RWPE2 (cell line): Measurements from ENCODE around the gene TFIP11.
A peak's percentile ranks its signal among the peaks of the same experiment; 100 is the strongest.

Experiments used
- ATAC-seq: fragments of 200-7000 bp; cut with Tn5 transposase; 3 replicates; pipeline ENCODE4 v1.9.1; 2021; ENCODE audit warnings: low read depth
- DNase-seq: peaks from one replicate; pipeline ENCODE4 v3.0.0-alpha.2; 2020; ENCODE audit warnings: low spot score
- H3K27ac ChIP-seq: fragments of 450-650 bp; 2 replicates; pipeline ENCODE4 v1.5.1; 2017; ENCODE audit warnings: mild to moderate bottlenecking; ENCODE audit not compliant: poor library complexity, severe bottlenecking
- H3K27me3 ChIP-seq: fragments of 250-450 bp; sonication (Bioruptor Pico); 2 replicates; pipeline ENCODE4 v1.5.1; 2021; ENCODE audit warnings: mild to moderate bottlenecking, moderate library complexity; ENCODE audit not compliant: insufficient read depth, poor library complexity, severe bottlenecking
- H3K36me3 ChIP-seq: fragments of 250-450 bp; sonication (Bioruptor Pico); 2 replicates; pipeline ENCODE4 v1.5.1; 2020; ENCODE audit warnings: low read depth, mild to moderate bottlenecking, moderate library complexity
- H3K4me1 ChIP-seq: fragments of 250-450 bp; sonication (Bioruptor Pico); 2 replicates; pipeline ENCODE4 v1.5.1; 2021; ENCODE audit warnings: mild to moderate bottlenecking, moderate library complexity; ENCODE audit not compliant: insufficient read depth, poor library complexity, severe bottlenecking
- H3K4me3 ChIP-seq: fragments of 250-450 bp; sonication (Bioruptor Pico); 2 replicates; pipeline ENCODE4 v1.5.1; 2021; ENCODE audit warnings: mild to moderate bottlenecking, moderate library complexity; ENCODE audit not compliant: severe bottlenecking
- H3K9me3 ChIP-seq: fragments of 250-450 bp; sonication (Bioruptor Pico); 2 replicates; pipeline ENCODE4 v1.5.1; 2021; ENCODE audit warnings: mild to moderate bottlenecking, moderate library complexity; ENCODE audit not compliant: severe bottlenecking
- TF ChIP-seq, protein P1 (sequence below): fragments of 450-650 bp; IDR thresholded peaks from one replicate; pipeline ENCODE4 v1.5.1; 2017; ENCODE audit warnings: mild to moderate bottlenecking, moderate library complexity; ENCODE audit not compliant: poor library complexity, severe bottlenecking

The TFIP11 gene

DNA sequence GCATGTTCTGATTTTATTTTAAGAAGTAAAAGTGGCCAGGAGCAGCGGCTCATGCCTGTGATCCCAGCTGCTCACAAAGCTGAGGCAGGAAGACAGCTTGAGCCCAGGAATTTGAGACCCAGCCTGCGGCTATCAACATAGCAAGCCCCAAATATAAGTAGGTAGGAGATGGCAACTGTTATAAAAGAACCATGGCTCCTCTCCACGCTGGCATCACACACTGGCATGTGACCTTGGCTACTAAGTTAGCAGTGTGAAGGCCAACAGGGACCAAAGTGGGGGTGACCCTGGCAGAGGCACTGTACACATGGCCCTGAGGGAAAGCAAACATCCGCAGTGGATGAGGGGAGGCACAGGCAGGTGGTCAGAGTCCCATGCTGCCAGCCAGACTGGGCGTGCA, 44.6 kb upstream of the TFIP11 start:
- DNase-seq: no peak
- Histone ChIP-seq H3K4me1 (peaks cover 8% of the 10 kb centered on the region), H3K27me3 (no peaks in the 10 kb centered on the region), H3K27ac (no peak overlapping the region), H3K4me3 (no peak overlapping the region), H3K36me3 (no peaks in the 10 kb centered on the region), H3K9me3 (no peaks in the 10 kb centered on the region)
- TF ChIP-seq, protein P1, sequence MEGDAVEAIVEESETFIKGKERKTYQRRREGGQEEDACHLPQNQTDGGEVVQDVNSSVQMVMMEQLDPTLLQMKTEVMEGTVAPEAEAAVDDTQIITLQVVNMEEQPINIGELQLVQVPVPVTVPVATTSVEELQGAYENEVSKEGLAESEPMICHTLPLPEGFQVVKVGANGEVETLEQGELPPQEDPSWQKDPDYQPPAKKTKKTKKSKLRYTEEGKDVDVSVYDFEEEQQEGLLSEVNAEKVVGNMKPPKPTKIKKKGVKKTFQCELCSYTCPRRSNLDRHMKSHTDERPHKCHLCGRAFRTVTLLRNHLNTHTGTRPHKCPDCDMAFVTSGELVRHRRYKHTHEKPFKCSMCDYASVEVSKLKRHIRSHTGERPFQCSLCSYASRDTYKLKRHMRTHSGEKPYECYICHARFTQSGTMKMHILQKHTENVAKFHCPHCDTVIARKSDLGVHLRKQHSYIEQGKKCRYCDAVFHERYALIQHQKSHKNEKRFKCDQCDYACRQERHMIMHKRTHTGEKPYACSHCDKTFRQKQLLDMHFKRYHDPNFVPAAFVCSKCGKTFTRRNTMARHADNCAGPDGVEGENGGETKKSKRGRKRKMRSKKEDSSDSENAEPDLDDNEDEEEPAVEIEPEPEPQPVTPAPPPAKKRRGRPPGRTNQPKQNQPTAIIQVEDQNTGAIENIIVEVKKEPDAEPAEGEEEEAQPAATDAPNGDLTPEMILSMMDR: no peak
- no peak for ATAC-seq

DNA sequence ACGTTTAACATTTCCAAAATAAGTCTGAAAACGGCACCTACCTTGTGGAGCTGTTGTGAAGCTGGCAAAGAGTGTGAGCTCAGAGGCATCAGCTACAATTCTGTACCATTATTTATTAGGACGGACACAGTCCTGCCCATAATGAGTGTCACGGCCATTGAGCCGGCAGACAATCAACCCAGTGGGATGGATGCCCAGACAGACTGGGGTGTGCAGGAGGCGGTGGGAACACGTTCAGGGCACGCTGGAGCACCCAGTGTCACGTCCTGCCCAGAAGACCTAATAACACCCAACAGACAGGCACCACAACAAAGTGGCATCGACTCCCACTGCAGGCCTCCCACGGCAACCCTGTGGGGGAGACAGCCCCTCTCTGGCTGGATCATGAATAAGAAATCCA, 43.2 kb upstream of the TFIP11 start:
- H3K36me3 ChIP-seq: no peaks in the 10 kb centered on the region
- no peak overlapping the region for H3K4me3 ChIP-seq
- H3K27ac ChIP-seq: no peak overlapping the region
- no peaks in the 10 kb centered on the region for H3K9me3 ChIP-seq
- no peaks in the 10 kb centered on the region for H3K27me3 ChIP-seq
- ATAC-seq (no peak), DNase-seq (no peak)
- peaks cover 8% of the 10 kb centered on the region for H3K4me1 ChIP-seq
- TF ChIP-seq, protein P1: no peak

DNA sequence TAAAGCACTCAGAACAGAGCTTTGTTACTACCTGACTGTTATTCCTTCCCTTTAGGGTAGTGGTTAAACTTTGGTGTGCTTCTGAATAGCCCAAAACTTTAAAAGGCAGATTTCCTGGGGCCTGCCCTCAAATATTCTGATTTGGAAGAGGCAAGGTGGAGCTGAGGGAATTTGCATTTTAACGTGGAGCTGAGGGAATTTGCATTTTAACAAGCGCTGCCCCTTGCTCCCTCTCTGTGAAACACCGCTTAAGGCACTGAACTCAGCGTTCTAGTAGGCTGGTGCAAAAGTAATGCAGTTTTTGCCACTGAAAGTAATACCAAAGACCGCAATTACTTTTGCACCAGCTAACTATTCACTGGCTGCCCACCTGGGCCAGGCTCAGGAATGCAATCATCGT, 42.7 kb upstream of the TFIP11 start:
- Histone ChIP-seq H3K9me3 (no peaks in the 10 kb centered on the region), H3K27ac (no peak overlapping the region), H3K27me3 (no peaks in the 10 kb centered on the region), H3K36me3 (no peaks in the 10 kb centered on the region), H3K4me3 (no peak overlapping the region), H3K4me1 (peaks cover 8% of the 10 kb centered on the region)
- no peak for ATAC-seq
- TF ChIP-seq, protein P1: no peak
- no peak for DNase-seq

DNA sequence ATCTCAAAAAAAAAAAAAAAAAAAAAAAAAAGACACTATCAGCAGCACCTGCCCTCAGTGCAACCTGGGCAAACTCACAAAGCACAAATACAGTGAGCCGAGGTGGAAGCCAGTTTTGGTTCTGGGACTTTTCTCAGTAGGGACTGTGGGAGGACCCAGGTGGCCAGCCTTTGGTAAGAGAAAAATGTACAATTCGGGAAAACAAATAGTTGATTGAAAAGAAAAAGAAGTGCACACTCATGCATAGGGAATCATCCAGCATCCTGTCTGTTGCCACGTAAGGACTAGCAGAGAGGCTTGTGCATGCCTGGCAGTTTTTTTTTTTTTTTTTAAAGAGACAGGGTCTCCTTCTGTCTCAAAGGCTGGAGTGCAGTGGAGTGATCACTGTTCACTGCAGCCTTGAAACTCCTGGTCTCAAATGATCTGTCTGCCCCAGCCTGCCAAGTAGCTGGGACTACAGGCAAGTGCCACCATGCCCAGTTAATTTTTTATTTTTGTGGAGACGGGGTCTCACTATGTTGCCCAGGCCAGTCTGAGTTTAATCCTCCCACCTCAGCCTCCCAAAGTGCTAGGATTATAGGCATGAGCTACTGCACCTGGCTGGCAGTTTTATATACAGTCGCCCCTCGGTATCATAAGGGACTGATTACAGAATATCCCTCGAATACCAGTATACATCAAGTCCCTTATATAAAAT, 40.9 kb upstream of the TFIP11 start:
- Histone ChIP-seq H3K27ac (peak overlapping the region; percentile 87), H3K27me3 (no peaks in the 10 kb centered on the region), H3K4me1 (peaks cover 15% of the 10 kb centered on the region), H3K4me3 (no peak overlapping the region), H3K36me3 (no peaks in the 10 kb centered on the region), H3K9me3 (no peaks in the 10 kb centered on the region)
- DNase-seq: no peak
- peak; percentile 90 for ATAC-seq
- TF ChIP-seq, protein P1: no peak

DNA sequence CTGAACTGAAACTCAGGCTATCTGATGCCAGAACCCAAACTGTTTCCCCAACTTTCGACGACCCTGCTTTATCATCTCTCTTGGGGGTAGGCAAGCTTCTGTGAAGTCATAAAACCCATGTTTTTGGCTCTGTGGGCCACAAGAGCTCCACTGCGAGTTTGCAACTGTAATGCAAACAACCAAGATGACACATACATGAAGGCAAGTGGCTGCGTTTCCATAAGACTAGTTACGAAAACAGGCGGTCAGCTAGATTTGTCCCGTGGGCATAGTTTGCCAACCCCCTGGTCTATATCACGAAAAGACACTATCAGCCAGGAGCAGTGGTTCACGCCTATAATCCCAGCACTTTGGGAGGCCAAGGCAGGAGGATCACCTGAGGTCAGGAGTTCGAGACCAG, 40.2 kb upstream of the TFIP11 start:
- DNase-seq: no peak
- Histone ChIP-seq H3K27ac (peak overlapping the region; percentile 87), H3K27me3 (no peaks in the 10 kb centered on the region), H3K4me3 (no peak overlapping the region), H3K9me3 (no peaks in the 10 kb centered on the region), H3K36me3 (0 out of 2 replicates have a peak, but pooled peaks cover 5% of the 10 kb centered on the region), H3K4me1 (peaks cover 18% of the 10 kb centered on the region)
- no peak for ATAC-seq
- TF ChIP-seq, protein P1: no peak
